Fibroblast of pulmonary artery (primary cell): ENCODE results near the gene COX6B1.
"Not testable (repeated sequence)": the region's sequence is repeated elsewhere in the genome, so short reads cannot be mapped to it uniquely, and the experiment has no call there.

Source experiments
- DNase-seq: peaks from one replicate; pipeline ENCODE4 v3.0.0-alpha.2; 2010; ENCODE audit warnings: low read depth
- H3K4me3 ChIP-seq: replicated peaks from 2 replicates; pipeline ENCODE4 v1.5.1; 2011; ENCODE audit warnings: low read depth, mild to moderate bottlenecking, control low read depth, low read length, moderate library complexity
- CTCF ChIP-seq: IDR thresholded peaks from 2 replicates; pipeline ENCODE4 v1.5.1; 2011; ENCODE audit warnings: mild to moderate bottlenecking, control low read depth, low read length, inconsistent platforms; ENCODE audit errors: missing control alignments

Gene COX6B1

GRCh38 chr19:35642798-35643254 lies 5.3 kb upstream of the COX6B1 start:
- no peak for DNase-seq
- no peak for TF ChIP-seq CTCF
- H3K4me3 ChIP-seq = peak overlapping the region; percentile 60

- DNase-seq = peak; percentile 79
- TF ChIP-seq CTCF = no peak
- H3K4me3 ChIP-seq = peak overlapping the region; percentile 60
These were observed 4.6 kb upstream of the COX6B1 start for GRCh38 chr19:35643255-35644205.

- peak; percentile 94 for DNase-seq
- TF ChIP-seq CTCF = no peak
These were observed 3.7 kb upstream of the COX6B1 start for GRCh38 chr19:35644206-35644986.

GRCh38 chr19:35644987-35645679 lies 3.0 kb upstream of the COX6B1 start:
- H3K4me3 ChIP-seq = peak overlapping the region; percentile 60
- DNase-seq = peak; percentile 49
- no peak for TF ChIP-seq CTCF

More at GRCh38 chr19:35644206-35644986, 3.7 kb upstream of the COX6B1 start:
- H3K4me3 ChIP-seq = peak overlapping the region; percentile 60

- DNase-seq = no peak
- TF ChIP-seq CTCF = no peak
- no peak overlapping the region for H3K4me3 ChIP-seq
These were observed 2.2 kb upstream of the COX6B1 start for GRCh38 chr19:35645680-35646511.

- DNase-seq = no peak
- TF ChIP-seq CTCF = no peak
- H3K4me3 ChIP-seq = no peak overlapping the region
These were observed 2.5 kb downstream of the COX6B1 start for GRCh38 chr19:35650581-35650980.

GRCh38 chr19:35654828-35655227 lies 6.7 kb downstream of the COX6B1 start:
- not testable (repeated sequence) for H3K4me3 ChIP-seq

More at GRCh38 chr19:35654828-35655227, 6.7 kb downstream of the COX6B1 start:
- not testable (repeated sequence) for DNase-seq
